ENCODE measurements around the gene FBXL17. TPM values are rescaled to one million over a fixed set of nuclear protein-coding genes. Genes with fewer than 3 reads are reported as not detected.

Gene FBXL17
- total RNA-seq, 1 donor from 2014 or later = 11.6 TPM

DNA sequence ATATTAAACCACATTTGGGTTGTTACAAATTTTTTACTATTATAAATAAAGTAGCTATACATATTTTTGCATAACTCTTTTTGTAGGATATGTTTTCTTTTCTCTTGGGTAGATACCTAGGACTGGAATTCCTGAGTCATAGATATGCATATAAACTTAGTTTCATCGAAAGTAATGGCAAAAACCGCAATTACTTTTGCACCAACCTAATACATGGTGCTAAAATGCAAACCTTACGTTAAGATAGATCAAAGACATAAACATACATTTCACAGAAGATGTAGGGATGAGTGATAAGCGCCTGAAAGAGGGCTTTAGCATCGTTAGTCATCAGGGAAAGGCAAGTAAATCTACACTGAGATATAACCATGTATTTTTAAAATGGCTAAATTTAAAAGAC, 532.8 kb downstream of the FBXL17 start:
- TF ChIP-seq, protein P1, sequence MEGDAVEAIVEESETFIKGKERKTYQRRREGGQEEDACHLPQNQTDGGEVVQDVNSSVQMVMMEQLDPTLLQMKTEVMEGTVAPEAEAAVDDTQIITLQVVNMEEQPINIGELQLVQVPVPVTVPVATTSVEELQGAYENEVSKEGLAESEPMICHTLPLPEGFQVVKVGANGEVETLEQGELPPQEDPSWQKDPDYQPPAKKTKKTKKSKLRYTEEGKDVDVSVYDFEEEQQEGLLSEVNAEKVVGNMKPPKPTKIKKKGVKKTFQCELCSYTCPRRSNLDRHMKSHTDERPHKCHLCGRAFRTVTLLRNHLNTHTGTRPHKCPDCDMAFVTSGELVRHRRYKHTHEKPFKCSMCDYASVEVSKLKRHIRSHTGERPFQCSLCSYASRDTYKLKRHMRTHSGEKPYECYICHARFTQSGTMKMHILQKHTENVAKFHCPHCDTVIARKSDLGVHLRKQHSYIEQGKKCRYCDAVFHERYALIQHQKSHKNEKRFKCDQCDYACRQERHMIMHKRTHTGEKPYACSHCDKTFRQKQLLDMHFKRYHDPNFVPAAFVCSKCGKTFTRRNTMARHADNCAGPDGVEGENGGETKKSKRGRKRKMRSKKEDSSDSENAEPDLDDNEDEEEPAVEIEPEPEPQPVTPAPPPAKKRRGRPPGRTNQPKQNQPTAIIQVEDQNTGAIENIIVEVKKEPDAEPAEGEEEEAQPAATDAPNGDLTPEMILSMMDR (IDR thresholded peaks at IDR 0.05; ENCODE audit: insufficient read depth, low read length, poor library complexity, severe bottlenecking) = no peak
- Histone ChIP-seq H3K27me3 (ENCODE audit: control insufficient read depth, insufficient read depth, low read length) (no peaks in the 10 kb centered on the region), H3K4me3 (ENCODE audit: low read depth, low read length) (no peak overlapping the region), H3K36me3 (ENCODE audit: control insufficient read depth, insufficient read depth, low read length) (no peaks in the 10 kb centered on the region)
- DNase-seq (ENCODE audit: low read depth) = no peak

DNA sequence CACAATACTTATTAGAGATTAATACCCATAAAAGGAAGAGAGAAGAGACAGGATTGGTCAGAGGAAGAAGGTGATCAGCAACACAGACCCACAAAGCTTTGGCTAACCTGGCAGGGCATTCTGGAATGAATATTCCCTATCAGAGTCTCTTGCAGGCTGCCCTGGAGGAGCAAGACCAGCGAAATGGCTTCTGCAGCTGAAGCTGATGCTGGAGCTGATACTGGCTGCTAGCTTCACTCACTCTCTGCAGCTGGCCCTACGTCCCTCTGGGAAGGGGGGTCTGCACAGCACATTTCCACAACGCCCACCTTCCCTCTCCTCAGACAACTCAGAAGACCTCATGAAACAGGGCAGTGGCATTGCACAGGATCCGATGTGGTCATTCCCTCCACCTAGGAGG, 541.3 kb downstream of the FBXL17 start:
- DNase-seq (ENCODE audit: low read depth) = no peak
- TF ChIP-seq, protein P1 (IDR thresholded peaks at IDR 0.05; ENCODE audit: insufficient read depth, low read length, poor library complexity, severe bottlenecking) = no peak

DNA sequence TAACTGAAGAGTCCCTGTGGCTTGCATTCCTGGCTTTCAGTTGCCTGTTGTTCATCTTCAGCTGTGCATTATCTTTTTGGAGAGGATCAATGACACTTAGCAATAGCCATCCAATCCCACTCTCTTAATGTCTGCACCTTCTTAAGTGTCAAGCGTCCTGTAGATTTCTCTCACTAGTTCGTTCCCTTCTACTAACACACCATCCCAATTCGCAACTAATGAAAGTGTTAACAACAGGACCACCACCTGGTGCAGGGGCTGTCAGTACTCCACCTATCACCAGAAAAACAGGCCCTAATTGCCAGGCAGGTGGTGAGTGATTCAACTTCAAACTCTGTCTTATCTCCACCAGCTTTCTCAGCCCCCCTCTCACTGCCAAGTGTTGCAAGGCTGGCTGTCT, 541.7 kb downstream of the FBXL17 start:
- Histone ChIP-seq H3K36me3 (ENCODE audit: control insufficient read depth, insufficient read depth, low read length) (no peaks in the 10 kb centered on the region), H3K27me3 (ENCODE audit: control insufficient read depth, insufficient read depth, low read length) (no peaks in the 10 kb centered on the region), H3K4me3 (ENCODE audit: low read depth, low read length) (no peak overlapping the region)
- DNase-seq (ENCODE audit: low read depth) = no peak
- TF ChIP-seq, protein P1 (IDR thresholded peaks at IDR 0.05; ENCODE audit: insufficient read depth, low read length, poor library complexity, severe bottlenecking) = no peak

More for the DNA sequence above, 541.3 kb downstream of the FBXL17 start:
- no peak overlapping the region for H3K4me3 ChIP-seq (ENCODE audit: low read depth, low read length)
- H3K27me3 ChIP-seq (ENCODE audit: control insufficient read depth, insufficient read depth, low read length) = no peaks in the 10 kb centered on the region
- no peaks in the 10 kb centered on the region for H3K36me3 ChIP-seq (ENCODE audit: control insufficient read depth, insufficient read depth, low read length)

DNA sequence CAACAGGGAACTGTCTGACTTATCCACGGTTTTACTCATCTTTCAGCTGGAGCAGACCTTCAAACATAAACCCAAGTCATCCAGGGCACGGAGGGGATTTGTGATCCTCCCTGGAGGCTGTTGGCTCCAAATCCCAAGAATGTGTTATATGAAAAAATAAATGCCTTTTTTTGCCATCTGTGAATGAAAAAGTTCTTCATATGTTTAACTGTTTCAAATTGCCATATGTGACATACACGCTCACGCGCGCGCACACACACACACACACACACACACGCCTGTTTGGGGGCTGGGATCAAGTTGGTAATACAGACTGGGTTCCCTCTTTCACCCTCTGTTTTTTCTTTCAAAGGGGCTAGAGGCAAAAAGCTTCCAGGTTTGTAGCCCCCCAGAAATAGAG, 546.8 kb downstream of the FBXL17 start:
- TF ChIP-seq, protein P1 (IDR thresholded peaks at IDR 0.05; ENCODE audit: insufficient read depth, low read length, poor library complexity, severe bottlenecking) = no peak
- no peak for DNase-seq (ENCODE audit: low read depth)
- Histone ChIP-seq H3K4me3 (ENCODE audit: low read depth, low read length) (no peak overlapping the region), H3K27me3 (ENCODE audit: control insufficient read depth, insufficient read depth, low read length) (no peaks in the 10 kb centered on the region), H3K36me3 (ENCODE audit: control insufficient read depth, insufficient read depth, low read length) (no peaks in the 10 kb centered on the region)

DNA sequence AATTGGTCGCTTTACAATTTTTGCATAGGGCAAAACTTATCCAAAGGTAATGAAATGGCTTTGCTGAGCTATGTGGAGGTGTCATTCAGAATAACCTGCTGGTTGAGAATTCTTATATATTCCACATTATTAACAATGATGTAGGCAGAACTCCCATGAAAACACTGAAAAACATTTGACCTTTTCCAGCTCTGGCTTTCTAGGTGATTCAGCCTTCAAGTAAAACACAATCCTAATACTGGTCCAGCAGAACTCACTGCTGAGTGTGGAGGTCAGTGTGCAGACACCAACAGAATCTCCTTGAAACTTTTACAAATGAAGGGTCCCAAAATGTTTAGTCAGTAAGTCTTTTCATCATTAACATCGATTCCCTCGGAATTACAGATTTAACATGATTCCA, 549.2 kb downstream of the FBXL17 start:
- TF ChIP-seq, protein P1 (IDR thresholded peaks at IDR 0.05; ENCODE audit: insufficient read depth, low read length, poor library complexity, severe bottlenecking) = no peak
- no peak for DNase-seq (ENCODE audit: low read depth)
- Histone ChIP-seq H3K27me3 (ENCODE audit: control insufficient read depth, insufficient read depth, low read length) (no peaks in the 10 kb centered on the region), H3K36me3 (ENCODE audit: control insufficient read depth, insufficient read depth, low read length) (no peaks in the 10 kb centered on the region), H3K4me3 (ENCODE audit: low read depth, low read length) (no peak overlapping the region)

DNA sequence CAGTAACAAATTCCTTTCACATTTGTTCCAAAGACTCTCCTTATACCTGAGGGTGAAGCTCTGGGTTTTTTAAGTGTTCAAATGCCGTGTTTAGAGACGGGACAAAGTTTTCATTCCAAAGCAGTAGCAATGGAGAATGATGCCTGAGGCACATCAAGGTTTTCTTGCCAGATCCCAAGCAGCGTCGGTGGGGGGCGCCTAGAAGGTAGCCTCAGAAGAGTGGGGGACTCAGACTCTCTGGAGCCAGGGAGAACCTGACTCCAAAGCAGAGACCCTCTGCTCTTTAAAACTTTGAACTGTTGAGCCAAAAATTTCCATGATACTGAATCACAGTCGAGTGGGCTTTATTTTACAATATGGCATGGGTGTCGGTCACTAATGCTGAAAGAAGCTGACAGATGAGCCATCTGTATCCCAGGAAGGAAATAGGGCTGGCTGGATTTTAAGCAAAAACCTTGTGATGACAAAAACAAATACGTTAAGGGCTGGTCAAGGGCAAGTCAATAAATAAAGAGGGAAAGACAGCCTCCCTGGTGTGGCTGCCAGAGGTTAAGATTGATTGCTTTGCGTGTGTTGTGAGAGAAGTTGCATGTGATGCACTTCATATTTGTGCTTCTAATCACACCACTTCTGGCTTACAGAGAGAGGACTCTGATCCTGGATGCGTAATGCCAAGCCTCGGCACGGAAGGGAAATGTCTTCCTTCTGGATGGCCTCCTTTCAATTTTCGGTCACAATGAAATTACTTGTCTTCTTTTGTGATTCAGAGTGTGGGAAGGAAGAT, 550.1 kb downstream of the FBXL17 start:
- DNase-seq (ENCODE audit: low read depth) = no peak
- TF ChIP-seq, protein P1 (IDR thresholded peaks at IDR 0.05; ENCODE audit: insufficient read depth, low read length, poor library complexity, severe bottlenecking) = no peak
- no peak overlapping the region for H3K4me3 ChIP-seq (ENCODE audit: low read depth, low read length)
- no peaks in the 10 kb centered on the region for H3K36me3 ChIP-seq (ENCODE audit: control insufficient read depth, insufficient read depth, low read length)
- no peaks in the 10 kb centered on the region for H3K27me3 ChIP-seq (ENCODE audit: control insufficient read depth, insufficient read depth, low read length)

Measured in kidney epithelial cell (primary cell).